Measurements from ENCODE around the gene ACHE.

The ACHE gene

DNA sequence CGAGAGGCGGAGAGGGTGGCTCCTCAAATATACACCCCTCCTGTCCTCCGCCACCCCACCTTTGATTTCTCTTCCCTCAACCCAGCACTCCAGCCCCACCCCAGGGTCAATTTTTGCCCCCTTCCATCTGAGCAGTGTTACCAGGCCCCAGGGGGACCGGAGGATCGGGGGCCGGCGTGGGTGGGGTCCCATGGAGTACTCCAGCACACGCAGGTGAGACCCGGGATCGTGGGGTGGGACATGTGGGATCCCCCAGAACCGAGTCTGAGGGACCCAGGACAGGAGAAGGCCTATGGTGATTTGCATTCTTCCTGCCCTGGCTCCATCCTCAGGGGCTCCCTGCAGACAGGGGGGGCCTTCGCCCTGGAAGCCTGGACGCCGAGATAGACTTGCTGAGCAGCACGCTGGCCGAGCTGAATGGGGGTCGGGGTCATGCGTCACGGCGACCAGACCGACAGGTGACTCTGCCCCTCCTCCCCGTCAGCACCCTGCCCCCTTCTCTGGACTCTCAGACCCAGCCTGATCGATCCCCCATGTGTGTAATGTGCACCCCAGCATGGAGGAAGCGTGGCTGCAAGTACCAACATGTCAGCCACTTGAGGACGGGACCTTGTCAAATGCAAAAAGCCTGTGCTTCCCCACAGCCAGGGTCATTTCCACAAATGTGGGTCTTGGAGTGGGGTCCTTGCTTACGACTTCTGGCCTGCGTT is 27.8 kb downstream of the ACHE start:
- TF ChIP-seq ZFP3 (CRISPR knock-in tag; IDR thresholded peaks at IDR 0.05) (no peak), ZNF70 (CRISPR knock-in tag; IDR thresholded peaks at IDR 0.05) (no peak), GLIS3 (CRISPR knock-in tag; IDR thresholded peaks at IDR 0.05) (no peak), PPARA (CRISPR knock-in tag; IDR thresholded peaks at IDR 0.05; ENCODE audit: borderline replicate concordance) (no peak), ESRRG (CRISPR knock-in tag; IDR thresholded peaks at IDR 0.05) (no peak), TCF4 (CRISPR knock-in tag; IDR thresholded peaks at IDR 0.05; ENCODE audit: borderline replicate concordance) (no peak), CSDC2 (CRISPR knock-in tag; IDR thresholded peaks at IDR 0.05) (no peak), ARNTL (CRISPR knock-in tag; IDR thresholded peaks at IDR 0.05; ENCODE audit: borderline replicate concordance, low read depth) (no peak), ZNF8 (CRISPR knock-in tag; IDR thresholded peaks at IDR 0.05) (no peak), ISL1 (CRISPR knock-in tag; IDR thresholded peaks at IDR 0.05) (no peak), ZNF565 (CRISPR knock-in tag; conservative IDR thresholded peaks at IDR 0.05; ENCODE audit: low read depth) (no peak), BACH2 (CRISPR knock-in tag; IDR thresholded peaks at IDR 0.05; ENCODE audit: borderline replicate concordance) (no peak), RARB (CRISPR knock-in tag; IDR thresholded peaks at IDR 0.05) (no peak), SNAI2 (CRISPR knock-in tag; IDR thresholded peaks at IDR 0.05) (no peak)
- TF ChIP-seq, protein P1, sequence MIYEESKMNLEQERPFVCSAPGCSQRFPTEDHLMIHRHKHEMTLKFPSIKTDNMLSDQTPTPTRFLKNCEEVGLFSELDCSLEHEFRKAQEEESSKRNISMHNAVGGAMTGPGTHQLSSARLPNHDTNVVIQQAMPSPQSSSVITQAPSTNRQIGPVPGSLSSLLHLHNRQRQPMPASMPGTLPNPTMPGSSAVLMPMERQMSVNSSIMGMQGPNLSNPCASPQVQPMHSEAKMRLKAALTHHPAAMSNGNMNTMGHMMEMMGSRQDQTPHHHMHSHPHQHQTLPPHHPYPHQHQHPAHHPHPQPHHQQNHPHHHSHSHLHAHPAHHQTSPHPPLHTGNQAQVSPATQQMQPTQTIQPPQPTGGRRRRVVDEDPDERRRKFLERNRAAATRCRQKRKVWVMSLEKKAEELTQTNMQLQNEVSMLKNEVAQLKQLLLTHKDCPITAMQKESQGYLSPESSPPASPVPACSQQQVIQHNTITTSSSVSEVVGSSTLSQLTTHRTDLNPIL (CRISPR knock-in tag; IDR thresholded peaks at IDR 0.05; ENCODE audit: low read depth): no peak
- TF ChIP-seq, protein P2, sequence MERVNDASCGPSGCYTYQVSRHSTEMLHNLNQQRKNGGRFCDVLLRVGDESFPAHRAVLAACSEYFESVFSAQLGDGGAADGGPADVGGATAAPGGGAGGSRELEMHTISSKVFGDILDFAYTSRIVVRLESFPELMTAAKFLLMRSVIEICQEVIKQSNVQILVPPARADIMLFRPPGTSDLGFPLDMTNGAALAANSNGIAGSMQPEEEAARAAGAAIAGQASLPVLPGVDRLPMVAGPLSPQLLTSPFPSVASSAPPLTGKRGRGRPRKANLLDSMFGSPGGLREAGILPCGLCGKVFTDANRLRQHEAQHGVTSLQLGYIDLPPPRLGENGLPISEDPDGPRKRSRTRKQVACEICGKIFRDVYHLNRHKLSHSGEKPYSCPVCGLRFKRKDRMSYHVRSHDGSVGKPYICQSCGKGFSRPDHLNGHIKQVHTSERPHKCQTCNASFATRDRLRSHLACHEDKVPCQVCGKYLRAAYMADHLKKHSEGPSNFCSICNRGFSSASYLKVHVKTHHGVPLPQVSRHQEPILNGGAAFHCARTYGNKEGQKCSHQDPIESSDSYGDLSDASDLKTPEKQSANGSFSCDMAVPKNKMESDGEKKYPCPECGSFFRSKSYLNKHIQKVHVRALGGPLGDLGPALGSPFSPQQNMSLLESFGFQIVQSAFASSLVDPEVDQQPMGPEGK (CRISPR knock-in tag; IDR thresholded peaks at IDR 0.05; ENCODE audit: borderline replicate concordance): no peak
- TF ChIP-seq, protein P3, sequence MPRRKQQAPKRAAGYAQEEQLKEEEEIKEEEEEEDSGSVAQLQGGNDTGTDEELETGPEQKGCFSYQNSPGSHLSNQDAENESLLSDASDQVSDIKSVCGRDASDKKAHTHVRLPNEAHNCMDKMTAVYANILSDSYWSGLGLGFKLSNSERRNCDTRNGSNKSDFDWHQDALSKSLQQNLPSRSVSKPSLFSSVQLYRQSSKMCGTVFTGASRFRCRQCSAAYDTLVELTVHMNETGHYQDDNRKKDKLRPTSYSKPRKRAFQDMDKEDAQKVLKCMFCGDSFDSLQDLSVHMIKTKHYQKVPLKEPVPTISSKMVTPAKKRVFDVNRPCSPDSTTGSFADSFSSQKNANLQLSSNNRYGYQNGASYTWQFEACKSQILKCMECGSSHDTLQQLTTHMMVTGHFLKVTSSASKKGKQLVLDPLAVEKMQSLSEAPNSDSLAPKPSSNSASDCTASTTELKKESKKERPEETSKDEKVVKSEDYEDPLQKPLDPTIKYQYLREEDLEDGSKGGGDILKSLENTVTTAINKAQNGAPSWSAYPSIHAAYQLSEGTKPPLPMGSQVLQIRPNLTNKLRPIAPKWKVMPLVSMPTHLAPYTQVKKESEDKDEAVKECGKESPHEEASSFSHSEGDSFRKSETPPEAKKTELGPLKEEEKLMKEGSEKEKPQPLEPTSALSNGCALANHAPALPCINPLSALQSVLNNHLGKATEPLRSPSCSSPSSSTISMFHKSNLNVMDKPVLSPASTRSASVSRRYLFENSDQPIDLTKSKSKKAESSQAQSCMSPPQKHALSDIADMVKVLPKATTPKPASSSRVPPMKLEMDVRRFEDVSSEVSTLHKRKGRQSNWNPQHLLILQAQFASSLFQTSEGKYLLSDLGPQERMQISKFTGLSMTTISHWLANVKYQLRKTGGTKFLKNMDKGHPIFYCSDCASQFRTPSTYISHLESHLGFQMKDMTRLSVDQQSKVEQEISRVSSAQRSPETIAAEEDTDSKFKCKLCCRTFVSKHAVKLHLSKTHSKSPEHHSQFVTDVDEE (CRISPR knock-in tag; IDR thresholded peaks at IDR 0.05): no peak
- TF ChIP-seq, protein P4, sequence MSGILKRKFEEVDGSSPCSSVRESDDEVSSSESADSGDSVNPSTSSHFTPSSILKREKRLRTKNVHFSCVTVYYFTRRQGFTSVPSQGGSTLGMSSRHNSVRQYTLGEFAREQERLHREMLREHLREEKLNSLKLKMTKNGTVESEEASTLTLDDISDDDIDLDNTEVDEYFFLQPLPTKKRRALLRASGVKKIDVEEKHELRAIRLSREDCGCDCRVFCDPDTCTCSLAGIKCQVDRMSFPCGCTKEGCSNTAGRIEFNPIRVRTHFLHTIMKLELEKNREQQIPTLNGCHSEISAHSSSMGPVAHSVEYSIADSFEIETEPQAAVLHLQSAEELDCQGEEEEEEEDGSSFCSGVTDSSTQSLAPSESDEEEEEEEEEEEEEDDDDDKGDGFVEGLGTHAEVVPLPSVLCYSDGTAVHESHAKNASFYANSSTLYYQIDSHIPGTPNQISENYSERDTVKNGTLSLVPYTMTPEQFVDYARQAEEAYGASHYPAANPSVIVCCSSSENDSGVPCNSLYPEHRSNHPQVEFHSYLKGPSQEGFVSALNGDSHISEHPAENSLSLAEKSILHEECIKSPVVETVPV (CRISPR knock-in tag; IDR thresholded peaks at IDR 0.05): no peak
- TF ChIP-seq, protein P5, sequence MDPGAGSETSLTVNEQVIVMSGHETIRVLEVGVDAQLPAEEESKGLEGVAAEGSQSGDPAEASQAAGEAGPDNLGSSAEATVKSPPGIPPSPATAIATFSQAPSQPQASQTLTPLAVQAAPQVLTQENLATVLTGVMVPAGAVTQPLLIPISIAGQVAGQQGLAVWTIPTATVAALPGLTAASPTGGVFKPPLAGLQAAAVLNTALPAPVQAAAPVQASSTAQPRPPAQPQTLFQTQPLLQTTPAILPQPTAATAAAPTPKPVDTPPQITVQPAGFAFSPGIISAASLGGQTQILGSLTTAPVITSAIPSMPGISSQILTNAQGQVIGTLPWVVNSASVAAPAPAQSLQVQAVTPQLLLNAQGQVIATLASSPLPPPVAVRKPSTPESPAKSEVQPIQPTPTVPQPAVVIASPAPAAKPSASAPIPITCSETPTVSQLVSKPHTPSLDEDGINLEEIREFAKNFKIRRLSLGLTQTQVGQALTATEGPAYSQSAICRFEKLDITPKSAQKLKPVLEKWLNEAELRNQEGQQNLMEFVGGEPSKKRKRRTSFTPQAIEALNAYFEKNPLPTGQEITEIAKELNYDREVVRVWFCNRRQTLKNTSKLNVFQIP (CRISPR knock-in tag; IDR thresholded peaks at IDR 0.05; ENCODE audit: borderline replicate concordance, low read depth): no peak
- ATAC-seq: no peak

DNA sequence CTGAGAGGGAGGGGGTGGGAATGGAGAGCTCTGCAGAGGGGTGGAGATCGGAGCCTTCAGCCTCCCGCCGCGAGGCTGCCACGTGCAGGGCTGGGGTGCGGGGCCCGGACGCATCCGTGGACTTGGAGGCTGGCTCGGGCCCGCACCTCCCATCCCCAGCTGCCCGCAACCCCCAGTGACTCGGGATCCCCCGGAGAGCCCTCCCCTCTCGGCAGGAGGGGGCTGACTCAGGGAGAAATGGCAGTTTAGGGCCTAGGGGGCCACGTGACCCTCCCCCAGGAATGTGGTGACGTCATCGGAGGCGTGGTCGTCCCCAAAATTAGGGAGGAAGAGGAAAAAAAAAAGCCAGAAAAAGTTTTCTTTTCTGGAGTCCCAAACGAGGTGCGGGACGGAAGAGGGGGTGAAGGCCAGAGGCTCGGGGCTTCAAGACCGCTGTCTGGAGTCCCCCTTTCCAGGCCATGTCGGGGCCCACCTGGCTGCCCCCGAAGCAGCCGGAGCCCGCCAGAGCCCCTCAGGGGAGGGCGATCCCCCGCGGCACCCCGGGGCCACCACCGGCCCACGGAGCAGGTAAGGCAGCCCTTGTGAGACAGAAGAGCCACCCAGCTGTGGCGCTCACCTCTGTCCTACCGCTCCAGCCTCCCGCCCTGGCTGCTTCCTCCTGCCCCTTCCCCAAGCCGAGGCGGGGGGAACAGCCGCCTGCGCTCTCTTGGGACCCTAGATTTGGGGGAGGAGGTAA is 28.5 kb downstream of the ACHE start, which contains the start of gene TRIP6:
Gene TRIP6 (plus strand): TSS at position 348 of the 736 bp plus-strand sequence. CDS start 111 bp downstream, at position 459.
- TF ChIP-seq, protein P1 (CRISPR knock-in tag; IDR thresholded peaks at IDR 0.05; ENCODE audit: low read depth): no peak
- no peak for TF ChIP-seq ZNF8 (CRISPR knock-in tag; IDR thresholded peaks at IDR 0.05)
- no peak for TF ChIP-seq ARNTL (CRISPR knock-in tag; IDR thresholded peaks at IDR 0.05; ENCODE audit: borderline replicate concordance, low read depth)
- ATAC-seq: peak; percentile 50

All from SK-N-SH treated with all-trans-retinoic acid at 6 μM for 48 hours (cell line).